Activated CD4-positive, alpha-beta T cell treated with anti-CD3 and anti-CD28 coated beads, Interleukin-2, Interleukin-6, amounts not matched to agents 100 ng/mL and 50 ng/mL, durations not matched to agents 16 hours and 8 hours (primary cell): Measurements from ENCODE around the gene CDC42EP2.
A peak's percentile ranks its signal among the peaks of the same experiment; 100 is the strongest.

Experiments used
- DNase-seq: peaks from one replicate; pipeline ENCODE4 v3.0.0-alpha.2; 2020

The CDC42EP2 gene

GRCh38 chr11:65362320-65362931, 47.8 kb downstream of the CDC42EP2 start:
- peak; percentile 45 for DNase-seq

- no peak for DNase-seq
These were observed 48.3 kb downstream of the CDC42EP2 start for GRCh38 chr11:65362966-65363365.

- no peak for DNase-seq
These were observed 49.1 kb downstream of the CDC42EP2 start for GRCh38 chr11:65363770-65364169.

DNA sequence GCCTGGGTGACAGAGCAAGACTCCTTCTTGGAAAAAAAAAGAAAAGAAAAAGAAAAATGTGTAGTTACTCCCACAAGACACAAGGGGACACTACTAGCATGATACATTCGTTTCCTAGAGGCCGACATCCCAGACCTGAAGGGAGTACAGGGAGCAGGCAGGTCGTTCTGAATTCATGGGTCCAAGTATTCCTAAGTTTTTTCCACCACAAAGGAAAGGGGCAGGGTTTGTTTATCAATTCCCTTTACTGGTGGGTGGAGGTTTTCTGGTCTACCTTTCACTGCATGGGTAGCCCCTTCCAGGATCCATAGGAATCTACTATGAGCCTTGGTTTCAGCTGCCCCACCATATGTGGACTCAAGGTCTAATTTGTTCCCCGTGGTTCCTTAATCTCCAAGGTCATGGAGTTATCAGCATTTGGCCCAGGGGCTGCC, 51.7 kb downstream of the CDC42EP2 start:
- peak; percentile 69 for DNase-seq

- DNase-seq = no peak
These were observed 56.0 kb downstream of the CDC42EP2 start for GRCh38 chr11:65370659-65371049.
